ENCODE measurements around the gene SLC25A33.
"Not testable (repeated sequence)": the region's sequence is repeated elsewhere in the genome, so short reads cannot be mapped to it uniquely, and the experiment has no call there.

Gene SLC25A33

GRCh38 chr1:9569267-9569666 is 30.0 kb downstream of the SLC25A33 start:
- no peaks in the 10 kb centered on the region for H3K4me1 ChIP-seq (ENCODE audit: insufficient read depth, poor library complexity, severe bottlenecking)
- H3K4me3 ChIP-seq (ENCODE audit: severe bottlenecking) = no peak overlapping the region
- ATAC-seq (ENCODE audit: low read depth) = no peak
- H3K27ac ChIP-seq (ENCODE audit: poor library complexity, severe bottlenecking) = no peak overlapping the region
- H3K9me3 ChIP-seq (ENCODE audit: severe bottlenecking) = no peaks in the 10 kb centered on the region
- no peaks in the 10 kb centered on the region for H3K27me3 ChIP-seq (ENCODE audit: insufficient read depth, poor library complexity, severe bottlenecking)
- DNase-seq (ENCODE audit: low spot score) = no peak
- peaks cover 18% of the 10 kb centered on the region for H3K36me3 ChIP-seq (ENCODE audit: low read depth)
- TF ChIP-seq CTCF (IDR thresholded peaks at IDR 0.05; ENCODE audit: poor library complexity, severe bottlenecking) = no peak

- not testable (repeated sequence) for H3K27ac ChIP-seq (ENCODE audit: poor library complexity, severe bottlenecking); H3K4me3 ChIP-seq (ENCODE audit: severe bottlenecking); H3K9me3 ChIP-seq (ENCODE audit: severe bottlenecking); H3K4me1 ChIP-seq (ENCODE audit: insufficient read depth, poor library complexity, severe bottlenecking); DNase-seq (ENCODE audit: low spot score); ATAC-seq (ENCODE audit: low read depth); H3K27me3 ChIP-seq (ENCODE audit: insufficient read depth, poor library complexity, severe bottlenecking)
- H3K36me3 ChIP-seq (ENCODE audit: low read depth) = peaks cover 20% of the 10 kb centered on the region
Measured at GRCh38 chr1:9570886-9571529, 31.7 kb downstream of the SLC25A33 start.

- peak; percentile 31 for TF ChIP-seq CTCF (IDR thresholded peaks at IDR 0.05; ENCODE audit: poor library complexity, severe bottlenecking)
- no peaks in the 10 kb centered on the region for H3K9me3 ChIP-seq (ENCODE audit: severe bottlenecking)
- H3K36me3 ChIP-seq (ENCODE audit: low read depth) = peaks cover 16% of the 10 kb centered on the region
- no peak for DNase-seq (ENCODE audit: low spot score)
- no peak overlapping the region for H3K27ac ChIP-seq (ENCODE audit: poor library complexity, severe bottlenecking)
- no peaks in the 10 kb centered on the region for H3K4me1 ChIP-seq (ENCODE audit: insufficient read depth, poor library complexity, severe bottlenecking)
- no peak for ATAC-seq (ENCODE audit: low read depth)
- no peaks in the 10 kb centered on the region for H3K27me3 ChIP-seq (ENCODE audit: insufficient read depth, poor library complexity, severe bottlenecking)
- no peak overlapping the region for H3K4me3 ChIP-seq (ENCODE audit: severe bottlenecking)
Measured at GRCh38 chr1:9573723-9574122, 34.5 kb downstream of the SLC25A33 start.

GRCh38 chr1:9575486-9575885 is 36.2 kb downstream of the SLC25A33 start:
- no peak for TF ChIP-seq CTCF (IDR thresholded peaks at IDR 0.05; ENCODE audit: poor library complexity, severe bottlenecking)
- H3K36me3 ChIP-seq (ENCODE audit: low read depth) = peaks cover 28% of the 10 kb centered on the region
- DNase-seq (ENCODE audit: low spot score) (no peak), ATAC-seq (ENCODE audit: low read depth) (no peak)
- H3K27ac ChIP-seq (ENCODE audit: poor library complexity, severe bottlenecking) = no peak overlapping the region
- no peaks in the 10 kb centered on the region for H3K4me1 ChIP-seq (ENCODE audit: insufficient read depth, poor library complexity, severe bottlenecking)
- no peaks in the 10 kb centered on the region for H3K27me3 ChIP-seq (ENCODE audit: insufficient read depth, poor library complexity, severe bottlenecking)
- H3K4me3 ChIP-seq (ENCODE audit: severe bottlenecking) = no peak overlapping the region
- H3K9me3 ChIP-seq (ENCODE audit: severe bottlenecking) = no peaks in the 10 kb centered on the region

GRCh38 chr1:9576903-9577302 is 37.6 kb downstream of the SLC25A33 start:
- Histone ChIP-seq H3K27ac (ENCODE audit: poor library complexity, severe bottlenecking) (no peak overlapping the region), H3K27me3 (ENCODE audit: insufficient read depth, poor library complexity, severe bottlenecking) (no peaks in the 10 kb centered on the region), H3K4me3 (ENCODE audit: severe bottlenecking) (no peak overlapping the region), H3K9me3 (ENCODE audit: severe bottlenecking) (no peaks in the 10 kb centered on the region), H3K4me1 (ENCODE audit: insufficient read depth, poor library complexity, severe bottlenecking) (no peaks in the 10 kb centered on the region), H3K36me3 (ENCODE audit: low read depth) (peaks cover 33% of the 10 kb centered on the region)
- ATAC-seq (ENCODE audit: low read depth) (no peak), DNase-seq (ENCODE audit: low spot score) (no peak)
- TF ChIP-seq CTCF (IDR thresholded peaks at IDR 0.05; ENCODE audit: poor library complexity, severe bottlenecking) = no peak

All from RWPE2 (cell line).